ENCODE measurements around the gene TPH1.

The TPH1 gene

DNA sequence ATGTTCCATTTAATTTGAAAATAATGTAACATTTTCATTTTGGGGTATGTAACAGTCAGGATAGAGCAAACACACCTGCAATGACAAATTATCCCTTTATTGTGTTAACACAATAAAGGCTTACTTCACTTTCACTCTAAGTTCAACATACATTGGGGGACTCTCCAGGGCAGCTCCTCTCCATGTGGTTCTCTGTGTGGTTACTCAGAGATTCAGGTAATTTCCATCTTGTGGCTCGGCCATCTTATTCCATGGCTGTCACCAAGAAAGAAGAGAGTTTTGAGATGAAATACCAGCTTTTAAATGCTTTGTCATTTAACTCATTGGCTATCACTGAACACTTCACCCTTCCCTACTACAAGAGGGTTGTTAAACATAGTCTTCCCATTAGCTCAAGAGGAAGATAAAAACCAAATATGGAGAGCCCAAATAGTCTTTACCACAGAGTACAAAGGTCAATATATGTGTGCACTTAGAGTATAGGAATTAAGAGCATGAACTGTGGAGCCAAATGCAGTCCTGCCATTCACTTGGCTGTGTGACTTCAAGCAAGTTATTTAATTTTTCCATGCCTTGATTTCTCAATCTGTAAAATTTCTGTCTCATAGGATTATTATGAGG is 10.6 kb upstream of the TPH1 start:
- Histone ChIP-seq H3K27me3 (replicated peaks; ENCODE audit: control insufficient read depth, insufficient read depth, low read length) (no peaks in the 10 kb centered on the region), H3K36me3 (ENCODE audit: control insufficient read depth, insufficient read depth, low read length) (no peaks in the 10 kb centered on the region), H3K4me3 (replicated peaks; ENCODE audit: low read depth, low read length) (no peak overlapping the region)
- DNase-seq (ENCODE audit: extremely low read depth, insufficient read length) = no peak
- no peak for TF ChIP-seq CTCF (IDR thresholded peaks at IDR 0.05; ENCODE audit: insufficient read depth, low read length, poor library complexity, severe bottlenecking)

- Histone ChIP-seq H3K4me3 (replicated peaks; ENCODE audit: low read depth, low read length) (no peak overlapping the region), H3K36me3 (ENCODE audit: control insufficient read depth, insufficient read depth, low read length) (no peaks in the 10 kb centered on the region), H3K27me3 (replicated peaks; ENCODE audit: control insufficient read depth, insufficient read depth, low read length) (no peaks in the 10 kb centered on the region)
- DNase-seq (ENCODE audit: extremely low read depth, insufficient read length) = no peak
- no peak for TF ChIP-seq CTCF (IDR thresholded peaks at IDR 0.05; ENCODE audit: insufficient read depth, low read length, poor library complexity, severe bottlenecking)
Observed at GRCh38 chr11:18054511-18055103, 8.5 kb upstream of the TPH1 start.

DNA sequence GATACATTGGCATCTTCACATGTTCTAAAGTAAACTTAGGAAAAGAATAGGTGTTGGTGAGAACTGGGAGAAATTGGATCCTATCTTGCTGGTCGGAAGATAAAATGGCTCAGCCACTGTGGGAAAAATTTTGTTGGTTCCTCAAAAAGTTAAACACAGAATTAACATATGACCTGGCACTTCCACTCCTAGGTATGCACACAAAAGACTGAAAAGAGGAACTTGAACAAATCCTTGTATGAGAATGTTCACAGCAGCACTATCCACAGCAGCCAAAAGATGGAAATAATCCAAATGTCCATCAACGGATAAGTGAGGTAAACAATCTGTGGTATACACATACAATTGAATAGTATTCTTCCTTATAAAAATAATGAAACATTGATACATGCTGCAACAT is 4.8 kb upstream of the TPH1 start:
- no peak for TF ChIP-seq CTCF (IDR thresholded peaks at IDR 0.05; ENCODE audit: insufficient read depth, low read length, poor library complexity, severe bottlenecking)
- Histone ChIP-seq H3K27me3 (replicated peaks; ENCODE audit: control insufficient read depth, insufficient read depth, low read length) (no peaks in the 10 kb centered on the region), H3K4me3 (replicated peaks; ENCODE audit: low read depth, low read length) (no peak overlapping the region), H3K36me3 (ENCODE audit: control insufficient read depth, insufficient read depth, low read length) (no peaks in the 10 kb centered on the region)
- no peak for DNase-seq (ENCODE audit: extremely low read depth, insufficient read length)

DNA sequence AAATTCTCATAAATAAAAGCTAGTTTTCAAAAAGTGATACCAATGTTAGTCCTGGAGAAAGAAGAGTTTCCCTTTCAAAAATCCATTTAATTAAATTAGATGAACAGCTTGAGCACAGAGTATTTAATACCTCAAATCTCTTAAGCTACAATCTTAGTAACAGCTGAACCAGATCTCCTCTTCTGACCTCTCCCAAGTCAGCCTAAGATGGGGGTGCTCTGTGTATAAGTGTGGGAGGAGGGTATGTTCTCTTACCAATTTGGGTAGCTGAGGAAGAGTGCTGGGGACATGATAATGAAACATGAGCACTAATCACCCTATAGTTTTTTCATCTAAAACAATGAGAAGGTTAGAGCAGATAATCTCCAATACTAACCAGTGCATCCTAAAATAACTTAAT is 9.6 kb downstream of the TPH1 start:
- no peak for DNase-seq (ENCODE audit: extremely low read depth, insufficient read length)
- H3K4me3 ChIP-seq (replicated peaks; ENCODE audit: low read depth, low read length) = no peak overlapping the region
- no peaks in the 10 kb centered on the region for H3K27me3 ChIP-seq (replicated peaks; ENCODE audit: control insufficient read depth, insufficient read depth, low read length)
- TF ChIP-seq CTCF (IDR thresholded peaks at IDR 0.05; ENCODE audit: insufficient read depth, low read length, poor library complexity, severe bottlenecking) = no peak
- H3K36me3 ChIP-seq (ENCODE audit: control insufficient read depth, insufficient read depth, low read length) = no peaks in the 10 kb centered on the region

DNA sequence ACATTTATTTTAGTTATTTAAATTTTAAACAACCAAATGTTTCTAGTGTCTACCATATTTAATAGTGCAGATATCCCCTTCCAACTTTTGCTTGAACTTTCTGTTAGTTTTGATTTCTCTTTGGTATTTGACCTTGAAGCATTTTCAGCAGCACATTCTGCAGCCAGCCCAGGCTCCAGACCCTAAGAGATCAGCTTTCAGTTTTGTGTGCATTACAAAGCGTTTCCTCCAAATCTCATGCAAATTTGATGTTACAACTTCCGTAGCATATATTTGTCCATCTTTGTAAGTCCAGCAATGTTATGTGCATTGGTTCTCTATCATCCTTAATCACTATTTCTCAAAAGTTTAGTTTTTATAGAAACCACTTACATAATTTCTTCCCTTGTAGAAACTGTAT is 18.6 kb downstream of the TPH1 start:
- no peaks in the 10 kb centered on the region for H3K27me3 ChIP-seq (replicated peaks; ENCODE audit: control insufficient read depth, insufficient read depth, low read length)
- DNase-seq (ENCODE audit: extremely low read depth, insufficient read length) = no peak
- no peaks in the 10 kb centered on the region for H3K36me3 ChIP-seq (ENCODE audit: control insufficient read depth, insufficient read depth, low read length)
- no peak for TF ChIP-seq CTCF (IDR thresholded peaks at IDR 0.05; ENCODE audit: insufficient read depth, low read length, poor library complexity, severe bottlenecking)
- no peak overlapping the region for H3K4me3 ChIP-seq (replicated peaks; ENCODE audit: low read depth, low read length)

DNA sequence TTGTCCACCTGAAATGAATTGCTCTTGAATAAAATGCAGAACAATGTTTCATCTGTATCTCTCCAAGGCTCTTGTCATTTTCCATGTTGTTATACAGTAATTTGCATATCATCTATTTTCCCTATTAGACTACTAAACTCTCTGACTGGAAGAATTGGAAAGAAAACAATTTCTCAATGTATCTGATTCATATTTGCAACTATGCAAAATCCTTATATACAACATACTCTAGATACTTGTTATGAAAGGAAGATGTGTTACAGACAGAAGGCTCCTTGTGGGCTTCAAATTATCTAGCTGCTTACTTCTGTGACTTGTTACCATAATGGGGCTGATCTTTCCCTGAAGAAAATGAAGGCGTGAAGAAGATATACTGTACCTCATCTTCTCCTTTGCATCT is 23.6 kb downstream of the TPH1 start:
- no peak for TF ChIP-seq CTCF (IDR thresholded peaks at IDR 0.05; ENCODE audit: insufficient read depth, low read length, poor library complexity, severe bottlenecking)
- no peak for DNase-seq (ENCODE audit: extremely low read depth, insufficient read length)
- no peaks in the 10 kb centered on the region for H3K27me3 ChIP-seq (replicated peaks; ENCODE audit: control insufficient read depth, insufficient read depth, low read length)
- no peak overlapping the region for H3K4me3 ChIP-seq (replicated peaks; ENCODE audit: low read depth, low read length)
- no peaks in the 10 kb centered on the region for H3K36me3 ChIP-seq (ENCODE audit: control insufficient read depth, insufficient read depth, low read length)
